ENCODE data around the gene CAMTA1.

DNA sequence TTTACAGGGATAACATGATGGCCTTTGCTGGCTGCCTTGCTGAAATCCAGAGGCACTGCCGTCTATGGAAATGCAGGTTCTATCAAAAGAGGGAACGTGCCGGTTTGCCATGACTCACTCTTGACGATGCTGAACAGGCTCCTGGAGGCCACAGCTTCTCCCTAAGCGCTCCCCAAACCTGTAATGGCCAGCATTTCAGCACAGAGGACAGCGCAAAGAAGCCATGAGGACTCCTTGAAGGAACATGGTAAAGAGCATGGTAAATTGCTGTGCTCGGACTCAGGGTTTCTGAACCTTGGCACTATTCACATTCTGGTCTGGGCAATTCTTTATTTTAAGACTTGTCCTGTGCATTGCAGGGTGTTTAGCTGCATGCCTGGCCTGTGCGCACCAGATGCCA, 217.5 kb downstream of the CAMTA1 start:
- TF ChIP-seq, protein P1, sequence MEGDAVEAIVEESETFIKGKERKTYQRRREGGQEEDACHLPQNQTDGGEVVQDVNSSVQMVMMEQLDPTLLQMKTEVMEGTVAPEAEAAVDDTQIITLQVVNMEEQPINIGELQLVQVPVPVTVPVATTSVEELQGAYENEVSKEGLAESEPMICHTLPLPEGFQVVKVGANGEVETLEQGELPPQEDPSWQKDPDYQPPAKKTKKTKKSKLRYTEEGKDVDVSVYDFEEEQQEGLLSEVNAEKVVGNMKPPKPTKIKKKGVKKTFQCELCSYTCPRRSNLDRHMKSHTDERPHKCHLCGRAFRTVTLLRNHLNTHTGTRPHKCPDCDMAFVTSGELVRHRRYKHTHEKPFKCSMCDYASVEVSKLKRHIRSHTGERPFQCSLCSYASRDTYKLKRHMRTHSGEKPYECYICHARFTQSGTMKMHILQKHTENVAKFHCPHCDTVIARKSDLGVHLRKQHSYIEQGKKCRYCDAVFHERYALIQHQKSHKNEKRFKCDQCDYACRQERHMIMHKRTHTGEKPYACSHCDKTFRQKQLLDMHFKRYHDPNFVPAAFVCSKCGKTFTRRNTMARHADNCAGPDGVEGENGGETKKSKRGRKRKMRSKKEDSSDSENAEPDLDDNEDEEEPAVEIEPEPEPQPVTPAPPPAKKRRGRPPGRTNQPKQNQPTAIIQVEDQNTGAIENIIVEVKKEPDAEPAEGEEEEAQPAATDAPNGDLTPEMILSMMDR (IDR thresholded peaks at IDR 0.05), result no peak
- TF ChIP-seq JUND (IDR thresholded peaks at IDR 0.05) (no peak), MXI1 (IDR thresholded peaks at IDR 0.05; ENCODE audit: low read depth, low read length) (no peak), FOXM1 (IDR thresholded peaks at IDR 0.05; ENCODE audit: low read depth) (no peak), GATA2 (CRISPR knock-in tag; IDR thresholded peaks at IDR 0.05) (no peak), POLR2AphosphoS5 (IDR thresholded peaks at IDR 0.05; ENCODE audit: low read depth, low read length) (no peak), YY1 (IDR thresholded peaks at IDR 0.05; ENCODE audit: low read depth) (no peak), GABPA (IDR thresholded peaks at IDR 0.05; ENCODE audit: low read depth) (no peak), RAD21 (IDR thresholded peaks at IDR 0.05; ENCODE audit: low read length) (no peak), TCF12 (IDR thresholded peaks at IDR 0.05) (no peak)
